DMS 273 treated with DMSO at 0.1 percent for 48 hours (cell line): ENCODE data around the gene LHX5.

Experiments
- DNase-seq: peaks from one replicate; lab custom pipeline; 2025; lab: John Stamatoyannopoulos, UW

The LHX5 gene

DNA sequence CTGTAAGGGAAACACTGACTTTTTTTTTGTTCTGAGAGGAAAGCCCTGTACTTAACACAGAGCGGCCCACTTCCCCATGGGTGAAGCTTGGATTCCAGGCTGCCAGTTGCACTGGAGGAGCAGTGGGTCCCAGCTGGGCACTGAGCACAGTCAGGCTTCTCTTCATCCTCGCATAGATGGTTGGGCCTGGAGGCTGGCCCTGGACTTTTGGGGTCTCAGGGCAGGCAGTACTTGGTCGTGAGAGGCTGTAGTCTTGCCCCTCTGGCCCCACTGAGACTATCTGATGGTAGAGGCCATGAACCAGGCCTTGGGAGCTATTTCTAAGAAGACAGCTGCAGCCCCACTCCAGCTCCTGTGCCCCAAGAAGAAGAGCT is 6.2 kb upstream of the LHX5 start:
- no peak for DNase-seq

- no peak for DNase-seq
These were observed 5.6 kb upstream of the LHX5 start for GRCh38 chr12:113477171-113477841.

DNA sequence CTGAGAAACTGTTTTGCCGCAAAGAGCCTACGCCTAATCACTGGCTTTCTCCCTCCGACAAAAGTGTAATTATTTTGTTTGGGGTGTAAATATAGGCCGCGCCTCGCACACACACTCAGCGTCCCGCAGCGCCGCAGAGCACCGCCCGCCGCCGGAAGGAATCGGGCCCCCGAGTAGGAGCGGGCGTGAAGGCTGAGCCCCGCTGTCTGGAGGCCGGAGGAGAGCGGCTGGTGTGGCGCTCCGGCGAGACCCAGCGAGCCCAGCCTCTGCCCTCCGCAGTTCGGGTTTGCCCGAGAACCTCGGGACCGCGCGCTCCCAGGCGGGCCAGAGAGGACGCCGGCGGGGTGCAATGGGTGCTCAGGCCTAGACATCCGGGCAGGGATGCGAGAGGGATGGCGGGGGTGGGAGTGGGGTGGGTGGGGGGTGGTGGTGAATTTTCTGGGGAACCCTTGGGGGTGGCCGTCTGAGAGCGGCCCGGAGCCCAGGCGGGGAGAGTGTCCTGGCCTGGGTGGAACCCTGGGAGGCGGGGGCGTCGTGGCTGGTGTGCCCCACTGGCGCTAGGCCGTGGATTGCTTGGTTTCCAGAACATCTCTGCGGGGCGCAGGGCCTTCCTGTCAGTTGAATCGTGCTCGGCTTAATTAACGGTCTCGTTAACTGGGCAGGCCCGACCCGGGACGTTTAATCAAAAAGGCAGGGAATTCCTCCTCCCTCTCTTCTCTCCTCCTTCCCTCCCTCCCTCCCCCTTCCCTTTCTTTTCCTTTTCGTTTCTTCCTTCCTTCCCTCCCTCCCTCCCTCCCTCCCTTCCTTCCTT is 4.7 kb upstream of the LHX5 start:
- DNase-seq, result no peak

DNA sequence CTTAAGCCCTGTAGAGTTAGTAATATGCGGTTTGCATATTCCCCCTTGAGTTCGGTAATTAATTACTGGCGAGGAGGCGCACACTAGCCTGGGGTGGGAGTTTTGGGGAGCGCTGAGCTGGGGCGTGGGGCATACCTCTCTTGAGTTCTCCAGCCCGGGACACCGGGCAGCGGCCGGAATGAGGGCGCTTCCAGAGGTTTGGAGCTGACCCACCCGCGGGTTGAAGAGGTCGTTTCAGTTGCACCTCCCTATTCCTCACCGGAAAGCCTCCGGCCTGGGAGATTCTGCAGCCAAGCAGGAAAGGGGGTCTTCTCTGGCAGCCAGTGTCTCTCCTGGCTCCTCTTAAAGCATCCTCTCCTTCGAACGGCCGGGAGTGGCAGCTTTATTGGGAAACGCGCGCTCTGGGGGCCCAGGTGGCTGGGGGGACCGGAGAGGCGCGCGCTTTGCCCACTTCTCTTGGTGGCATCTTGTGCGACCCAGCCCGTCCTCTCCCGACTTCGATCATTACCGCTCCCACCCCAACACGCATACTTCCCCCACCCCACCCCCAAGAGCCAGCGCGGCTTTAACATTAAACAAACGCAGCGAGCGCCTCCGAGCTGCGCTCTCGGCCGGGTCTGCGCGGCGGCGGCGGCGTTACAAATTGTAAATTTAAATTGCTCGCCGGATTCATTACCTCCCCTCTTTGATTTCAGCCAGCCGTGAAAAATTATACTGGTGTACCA is 3.9 kb upstream of the LHX5 start:
- no peak for DNase-seq

DNA sequence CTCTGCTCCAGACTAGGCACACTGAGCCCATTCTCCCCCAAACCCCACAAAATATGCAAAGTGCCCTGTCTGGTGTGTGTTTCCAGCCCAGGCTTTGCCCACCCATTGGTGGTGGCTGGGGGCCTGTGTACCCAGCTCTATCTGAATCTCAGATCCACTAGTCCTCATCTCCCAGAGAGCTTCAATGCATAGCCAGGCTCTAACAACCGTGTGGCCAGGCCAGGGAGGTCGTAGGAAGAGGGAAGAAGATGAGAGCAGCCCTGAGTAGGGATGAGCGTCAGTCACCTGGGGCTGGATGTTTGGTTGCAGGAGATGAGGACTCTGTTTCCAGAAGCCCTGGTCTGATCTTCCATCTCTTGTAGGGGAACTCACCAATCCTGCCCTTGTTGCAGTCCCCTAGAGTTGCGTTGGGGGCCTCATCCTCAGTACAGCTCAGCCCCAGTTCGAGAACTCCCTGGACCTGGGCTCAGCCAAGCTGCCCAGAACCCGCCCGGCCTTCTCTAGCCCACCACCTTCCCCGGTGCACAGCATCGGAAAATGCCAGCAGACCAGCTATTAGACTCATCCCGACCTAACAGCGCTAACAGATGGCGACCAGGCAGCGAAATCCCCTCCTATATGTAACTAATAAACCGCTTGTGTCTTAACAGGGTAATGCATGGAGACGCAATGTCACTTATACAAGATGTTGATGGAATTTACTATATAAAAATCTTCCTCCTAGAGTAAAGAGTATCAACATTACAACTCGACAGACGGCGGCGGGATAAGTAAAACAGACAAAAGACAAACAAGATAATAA is 3.2 kb upstream of the LHX5 start:
- DNase-seq, result no peak

DNA sequence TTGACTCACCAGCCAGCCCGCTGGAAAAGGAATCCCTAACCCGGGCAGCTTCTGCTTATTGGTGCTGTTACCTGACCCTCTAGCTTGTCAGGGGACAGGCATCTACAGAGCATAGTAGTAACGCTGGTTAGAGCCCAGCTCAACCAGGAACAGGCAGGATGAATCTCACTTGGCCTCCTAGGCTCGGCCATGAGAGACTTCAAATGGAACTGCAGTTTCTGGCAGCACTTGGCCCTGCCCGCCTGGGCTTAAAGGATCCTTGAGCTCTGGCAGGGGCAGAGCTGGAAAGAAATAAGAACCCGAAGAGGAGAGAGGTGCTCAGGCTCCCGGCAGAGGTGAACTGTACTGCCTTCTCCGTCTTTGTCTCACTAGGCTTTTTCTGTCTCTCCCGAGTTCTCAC is 2.3 kb upstream of the LHX5 start:
- DNase-seq, result no peak

GRCh38 chr12:113473400-113473799 is 1.7 kb upstream of the LHX5 start:
- DNase-seq, result no peak

DNA sequence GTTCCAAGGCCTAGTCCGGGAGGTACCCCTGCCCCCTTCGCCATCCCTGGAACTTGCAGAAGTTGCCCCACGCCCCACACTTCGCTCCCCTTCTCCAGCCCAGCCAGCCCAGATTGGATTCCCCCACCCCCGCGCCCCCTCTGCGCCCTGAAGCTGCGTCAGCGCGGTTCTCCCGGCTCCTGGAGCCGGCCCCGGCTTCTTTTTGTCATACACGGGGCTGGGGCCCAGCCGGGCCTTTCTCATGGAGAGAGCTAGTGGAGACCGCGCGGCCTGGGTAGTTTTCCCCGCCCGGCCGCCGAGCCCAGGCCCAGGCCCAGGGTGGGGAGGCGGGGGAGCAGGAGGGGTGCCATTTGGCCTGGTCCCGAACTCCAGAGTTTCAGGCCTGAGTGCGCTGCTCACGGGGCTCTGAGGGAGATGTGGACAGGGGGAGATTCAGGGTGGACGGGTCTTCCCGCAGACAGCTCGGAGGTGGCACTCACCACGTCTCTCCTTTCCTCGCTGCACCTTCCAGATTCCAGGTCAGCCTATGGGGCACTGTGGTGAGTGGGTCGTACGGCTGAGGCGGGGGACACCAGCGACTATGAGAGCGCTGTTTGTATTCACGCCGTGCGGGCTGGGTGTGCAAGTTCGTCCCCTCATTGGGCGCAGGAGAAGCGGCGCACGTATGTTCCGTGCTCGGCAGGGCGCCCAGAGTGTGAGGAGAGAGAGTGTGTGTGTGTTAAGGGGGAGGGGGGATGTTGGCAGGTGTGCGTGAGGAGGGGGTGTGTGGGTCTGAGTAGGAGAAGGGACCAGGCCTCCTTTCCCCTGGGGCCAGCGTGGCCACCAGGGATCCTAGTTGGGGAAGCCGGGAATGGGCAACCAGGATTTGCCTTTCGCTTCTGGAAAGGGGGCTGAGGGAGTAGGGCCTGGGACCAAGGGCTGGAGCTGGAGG is 785 bp upstream of the LHX5 start:
- no peak for DNase-seq

DNA sequence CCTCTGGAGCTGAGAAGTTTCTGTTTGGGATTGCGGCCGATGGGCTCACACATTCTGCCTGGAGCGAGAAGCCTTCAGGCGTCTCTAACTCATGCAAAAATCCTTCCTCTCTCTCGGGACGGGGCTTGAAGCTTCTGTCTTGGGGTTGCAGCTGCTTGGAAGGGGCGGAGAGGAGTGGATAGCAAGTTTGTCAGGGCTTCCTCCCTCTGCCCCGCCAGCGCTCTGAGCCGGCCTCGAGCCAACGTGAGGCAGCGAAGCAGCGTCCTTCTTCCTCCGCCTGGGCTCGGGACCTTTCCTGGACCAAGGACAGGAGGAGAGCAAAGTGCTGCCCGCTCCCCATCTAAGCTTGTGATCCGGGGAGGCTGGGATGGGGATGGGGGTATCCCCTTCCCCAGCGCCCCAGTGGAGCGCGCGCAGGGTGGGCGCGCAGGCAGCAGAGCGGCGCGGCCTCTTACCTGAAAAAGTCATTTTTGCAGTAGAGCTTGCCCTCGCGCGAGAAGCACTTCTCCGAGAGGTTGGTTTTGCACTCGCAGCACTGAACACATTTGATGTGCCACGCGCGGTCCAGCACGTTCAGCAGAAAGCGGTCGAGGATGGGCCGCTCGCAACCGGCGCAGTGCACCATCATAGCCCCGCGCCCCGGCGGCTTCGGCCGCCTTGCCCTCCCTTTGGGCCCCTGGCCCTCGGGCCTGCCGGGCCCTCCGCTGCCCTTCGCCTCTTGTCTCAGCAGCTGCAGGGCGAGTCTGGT is 626 bp downstream of the LHX5 start:
- DNase-seq, result no peak

DNA sequence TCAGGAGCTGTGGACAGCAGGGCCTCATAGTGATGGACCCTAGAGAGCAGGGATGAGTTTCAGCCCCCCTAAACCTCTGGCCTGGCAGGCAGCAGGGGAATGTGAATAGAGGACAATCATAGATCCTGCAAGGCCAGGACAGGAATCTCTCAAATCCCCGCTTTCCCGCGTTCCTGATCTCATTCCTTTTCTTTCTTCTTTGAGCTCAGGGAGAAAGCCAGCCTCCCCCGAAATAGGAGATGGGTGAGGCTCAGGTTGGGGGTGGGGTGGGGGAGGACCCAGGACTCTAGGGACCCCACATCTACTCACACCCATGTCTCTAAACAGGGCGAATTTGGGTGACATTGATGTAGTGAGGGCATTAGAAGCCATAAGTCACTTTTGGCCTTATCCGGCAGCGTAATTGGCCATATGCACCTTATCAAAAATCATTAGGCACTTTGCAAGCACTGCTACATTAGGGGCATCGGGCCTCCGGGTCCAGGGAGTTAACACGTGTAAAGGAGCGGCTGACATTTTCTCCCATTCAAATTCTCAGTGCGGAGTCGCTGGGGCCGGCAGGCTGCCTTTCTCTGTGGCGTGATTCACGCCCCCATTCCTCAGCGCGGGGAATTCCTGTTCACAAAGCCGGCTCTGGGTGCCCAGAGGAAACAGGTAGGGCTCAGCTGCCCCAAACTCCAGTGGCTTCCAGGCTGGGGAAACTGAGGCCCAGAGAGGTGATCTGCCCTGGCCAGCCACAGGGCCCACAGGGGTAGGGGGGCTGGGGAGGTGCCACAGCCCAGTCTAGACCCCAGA is 1.5 kb downstream of the LHX5 start:
- no peak for DNase-seq

GRCh38 chr12:113469224-113469948 is 2.3 kb downstream of the LHX5 start:
- no peak for DNase-seq

GRCh38 chr12:113468365-113469223 is 3.1 kb downstream of the LHX5 start:
- DNase-seq, result no peak

DNA sequence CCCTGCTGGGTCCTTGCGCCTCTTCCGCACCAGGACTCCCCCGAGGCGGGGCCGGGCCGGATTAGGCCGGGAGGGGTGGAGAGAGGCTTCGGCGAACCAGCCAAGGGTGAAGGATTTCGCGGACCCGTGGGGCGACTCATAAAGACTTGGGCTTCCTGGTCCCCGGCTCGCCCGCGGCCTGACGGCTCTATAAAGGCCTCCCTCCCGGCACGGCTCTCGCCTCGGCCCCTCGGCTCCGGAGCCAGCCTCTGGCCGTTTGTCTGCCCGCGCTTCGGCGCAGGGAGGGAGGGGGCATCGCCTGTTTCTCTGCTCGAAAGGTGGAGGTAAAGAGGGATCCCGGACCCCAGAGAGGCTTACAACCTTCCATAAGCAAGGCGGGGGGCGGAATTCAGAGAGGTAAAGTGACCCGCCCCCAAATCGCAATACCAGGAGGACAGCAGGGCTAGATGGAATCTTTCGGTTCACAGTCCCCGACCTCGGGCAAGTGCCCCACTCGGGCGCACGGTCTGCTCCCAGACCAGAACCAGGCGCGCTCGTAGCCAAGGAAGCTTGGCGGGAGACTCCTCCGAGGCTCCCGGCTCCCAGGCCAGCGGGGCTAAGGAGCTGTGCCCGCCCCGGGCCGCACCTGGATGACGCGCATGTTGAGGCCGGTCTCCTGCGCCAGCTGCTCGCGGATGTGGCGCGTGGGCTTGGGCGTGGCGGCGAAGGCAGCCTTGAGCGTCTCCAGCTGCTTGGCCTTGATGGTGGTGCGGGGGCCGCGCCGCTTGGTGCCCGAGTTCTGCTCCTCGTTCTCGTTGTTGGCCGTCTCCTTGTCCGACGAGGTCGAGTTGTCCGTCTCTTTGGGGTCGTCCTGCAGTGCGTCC is 3.9 kb downstream of the LHX5 start:
- no peak for DNase-seq

GRCh38 chr12:113467142-113467501 is 4.5 kb downstream of the LHX5 start:
- DNase-seq, result no peak

DNA sequence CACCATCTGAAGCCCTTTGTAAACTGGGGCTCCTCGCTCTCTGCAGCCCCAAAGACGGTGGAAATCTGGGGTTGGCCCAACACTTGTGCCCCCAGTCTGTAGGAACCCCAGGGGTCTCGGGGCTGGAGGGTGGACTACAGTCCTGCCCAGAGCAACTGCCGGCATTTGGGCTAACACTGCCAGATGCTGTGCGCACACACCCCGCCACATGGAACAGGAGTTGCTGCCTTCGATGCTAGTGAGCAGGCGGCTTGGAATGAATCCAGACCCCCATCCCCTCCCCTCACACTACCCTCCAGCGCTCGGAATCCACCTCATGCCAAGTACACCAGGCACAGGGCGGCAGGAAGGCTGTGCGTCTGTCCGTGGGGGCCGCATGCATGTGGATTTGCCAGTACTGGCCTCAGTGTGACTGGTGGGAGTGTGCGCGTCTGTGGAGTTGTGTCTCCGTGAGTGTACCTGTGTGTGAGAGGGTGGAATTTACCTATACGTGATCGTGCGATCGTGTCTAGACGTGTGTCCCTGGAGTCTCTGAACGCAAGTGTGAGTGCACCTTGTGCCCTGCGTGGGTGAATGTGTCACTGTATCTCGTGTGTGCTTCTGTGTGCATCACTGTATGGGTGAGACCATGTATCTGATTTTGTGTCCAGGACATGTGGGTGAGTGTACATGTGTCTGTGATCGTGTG is 5.1 kb downstream of the LHX5 start:
- no peak for DNase-seq

DNA sequence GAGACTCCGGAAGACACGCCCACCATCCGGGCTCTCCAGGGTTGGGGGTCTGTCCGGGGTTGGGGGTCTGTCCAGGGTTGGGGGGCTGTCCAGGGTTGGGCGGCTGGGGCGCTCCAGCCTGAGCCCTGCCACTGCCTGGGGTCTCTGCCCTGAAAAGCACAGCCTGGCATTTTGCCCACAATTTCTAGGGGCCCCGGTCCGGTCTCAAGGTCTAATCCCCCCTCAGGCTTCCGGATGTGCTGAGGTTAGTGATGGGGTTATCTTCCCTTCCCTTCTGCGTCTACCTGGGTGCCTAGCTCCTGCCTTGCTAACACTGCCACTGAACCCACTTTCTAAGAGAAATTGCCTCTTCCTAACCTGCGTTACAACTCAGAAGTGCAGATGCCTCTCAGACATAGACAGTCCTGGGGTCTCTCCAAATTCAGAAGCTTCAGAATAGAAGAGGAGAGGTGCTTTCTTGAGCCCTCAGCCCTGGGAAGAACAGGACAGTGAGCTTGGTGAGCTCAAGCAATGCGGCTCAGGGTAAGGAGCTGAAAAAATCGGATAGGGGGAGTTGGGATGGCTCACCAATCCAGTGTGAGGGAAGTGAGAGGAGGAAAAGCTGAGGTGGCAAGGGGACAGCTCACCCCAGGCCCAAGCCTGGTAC is 5.7 kb downstream of the LHX5 start:
- DNase-seq, result no peak
